Ishikawa (cell line): ENCODE measurements around the gene PRR13.

Experiments
- CEBPB ChIP-seq: IDR thresholded peaks from 2 replicates; pipeline ENCODE4 v1.6.1; 2012
- CREB1 ChIP-seq: IDR thresholded peaks from 2 replicates; pipeline ENCODE4 v1.6.1; 2012; ENCODE audit warnings: low read depth
- EGR1 ChIP-seq: IDR thresholded peaks from 2 replicates; pipeline ENCODE4 v1.6.1; 2012
- EP300 ChIP-seq: IDR thresholded peaks from 2 replicates; pipeline ENCODE4 v1.6.1; 2012; ENCODE audit warnings: borderline replicate concordance
- FOXM1 ChIP-seq: IDR thresholded peaks from 2 replicates; pipeline ENCODE4 v1.6.1; 2012; ENCODE audit warnings: low read depth, borderline replicate concordance
- NFIC ChIP-seq: IDR thresholded peaks from 2 replicates; pipeline ENCODE4 v1.6.1; 2012
- RAD21 ChIP-seq: IDR thresholded peaks from 2 replicates; pipeline ENCODE4 v1.6.1; 2012; ENCODE audit warnings: low read depth
- TAF1 ChIP-seq: IDR thresholded peaks from 2 replicates; pipeline ENCODE4 v1.6.1; 2012; ENCODE audit warnings: low read depth, mild to moderate bottlenecking
- TEAD4 ChIP-seq: IDR thresholded peaks from 2 replicates; pipeline ENCODE4 v1.6.1; 2012
- YY1 ChIP-seq: IDR thresholded peaks from 2 replicates; pipeline ENCODE4 v1.6.1; 2012; ENCODE audit warnings: low read depth
- TF ChIP-seq, protein P1 (sequence below): IDR thresholded peaks from 2 replicates; pipeline ENCODE4 v1.6.1; 2012
- TF ChIP-seq, protein P2 (sequence below): IDR thresholded peaks from 2 replicates; pipeline ENCODE4 v1.6.1; 2012; ENCODE audit warnings: low read depth, mild to moderate bottlenecking
- TF ChIP-seq, protein P3 (sequence below): IDR thresholded peaks from 2 replicates; pipeline ENCODE4 v1.6.1; 2012

PRR13 gene

DNA sequence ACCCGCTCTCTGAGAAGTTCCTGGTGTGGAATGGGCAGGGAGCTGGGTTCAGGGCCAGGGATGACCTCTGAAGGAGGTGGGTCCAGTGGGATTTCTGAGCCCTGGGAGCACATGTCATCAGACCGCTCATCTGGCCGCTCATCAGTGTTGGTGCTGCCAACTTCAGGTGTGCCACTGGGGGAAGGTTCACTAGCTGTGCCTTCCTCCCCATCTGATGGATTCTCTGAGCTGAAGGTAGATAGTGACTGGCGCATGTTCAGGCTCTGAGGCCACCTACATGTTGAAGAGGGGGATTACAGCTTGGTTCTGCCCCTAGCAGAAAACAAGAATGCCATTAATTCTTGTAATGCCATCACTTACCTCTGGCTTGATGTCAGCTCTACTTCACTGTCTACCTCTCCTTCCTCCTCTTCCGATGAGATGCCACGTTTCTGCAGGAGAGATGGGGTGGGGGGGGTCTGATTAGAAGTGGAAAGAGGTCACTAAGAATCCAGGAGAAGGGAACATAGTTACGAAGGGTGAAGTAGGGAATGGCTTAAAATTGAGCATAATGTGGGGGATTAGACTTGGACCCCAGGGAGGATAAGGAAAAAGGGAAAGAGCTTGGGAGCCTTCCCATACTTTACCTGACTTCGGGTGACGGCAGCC, 40.5 kb downstream of the PRR13 start:
- TF ChIP-seq CEBPB (no peak), TAF1 (no peak), CREB1 (no peak), EP300 (no peak), YY1 (no peak), FOXM1 (no peak)
- TF ChIP-seq, protein P1, sequence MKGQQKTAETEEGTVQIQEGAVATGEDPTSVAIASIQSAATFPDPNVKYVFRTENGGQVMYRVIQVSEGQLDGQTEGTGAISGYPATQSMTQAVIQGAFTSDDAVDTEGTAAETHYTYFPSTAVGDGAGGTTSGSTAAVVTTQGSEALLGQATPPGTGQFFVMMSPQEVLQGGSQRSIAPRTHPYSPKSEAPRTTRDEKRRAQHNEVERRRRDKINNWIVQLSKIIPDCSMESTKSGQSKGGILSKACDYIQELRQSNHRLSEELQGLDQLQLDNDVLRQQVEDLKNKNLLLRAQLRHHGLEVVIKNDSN: no peak
- TF ChIP-seq, protein P2, sequence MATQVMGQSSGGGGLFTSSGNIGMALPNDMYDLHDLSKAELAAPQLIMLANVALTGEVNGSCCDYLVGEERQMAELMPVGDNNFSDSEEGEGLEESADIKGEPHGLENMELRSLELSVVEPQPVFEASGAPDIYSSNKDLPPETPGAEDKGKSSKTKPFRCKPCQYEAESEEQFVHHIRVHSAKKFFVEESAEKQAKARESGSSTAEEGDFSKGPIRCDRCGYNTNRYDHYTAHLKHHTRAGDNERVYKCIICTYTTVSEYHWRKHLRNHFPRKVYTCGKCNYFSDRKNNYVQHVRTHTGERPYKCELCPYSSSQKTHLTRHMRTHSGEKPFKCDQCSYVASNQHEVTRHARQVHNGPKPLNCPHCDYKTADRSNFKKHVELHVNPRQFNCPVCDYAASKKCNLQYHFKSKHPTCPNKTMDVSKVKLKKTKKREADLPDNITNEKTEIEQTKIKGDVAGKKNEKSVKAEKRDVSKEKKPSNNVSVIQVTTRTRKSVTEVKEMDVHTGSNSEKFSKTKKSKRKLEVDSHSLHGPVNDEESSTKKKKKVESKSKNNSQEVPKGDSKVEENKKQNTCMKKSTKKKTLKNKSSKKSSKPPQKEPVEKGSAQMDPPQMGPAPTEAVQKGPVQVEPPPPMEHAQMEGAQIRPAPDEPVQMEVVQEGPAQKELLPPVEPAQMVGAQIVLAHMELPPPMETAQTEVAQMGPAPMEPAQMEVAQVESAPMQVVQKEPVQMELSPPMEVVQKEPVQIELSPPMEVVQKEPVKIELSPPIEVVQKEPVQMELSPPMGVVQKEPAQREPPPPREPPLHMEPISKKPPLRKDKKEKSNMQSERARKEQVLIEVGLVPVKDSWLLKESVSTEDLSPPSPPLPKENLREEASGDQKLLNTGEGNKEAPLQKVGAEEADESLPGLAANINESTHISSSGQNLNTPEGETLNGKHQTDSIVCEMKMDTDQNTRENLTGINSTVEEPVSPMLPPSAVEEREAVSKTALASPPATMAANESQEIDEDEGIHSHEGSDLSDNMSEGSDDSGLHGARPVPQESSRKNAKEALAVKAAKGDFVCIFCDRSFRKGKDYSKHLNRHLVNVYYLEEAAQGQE: no peak

DNA sequence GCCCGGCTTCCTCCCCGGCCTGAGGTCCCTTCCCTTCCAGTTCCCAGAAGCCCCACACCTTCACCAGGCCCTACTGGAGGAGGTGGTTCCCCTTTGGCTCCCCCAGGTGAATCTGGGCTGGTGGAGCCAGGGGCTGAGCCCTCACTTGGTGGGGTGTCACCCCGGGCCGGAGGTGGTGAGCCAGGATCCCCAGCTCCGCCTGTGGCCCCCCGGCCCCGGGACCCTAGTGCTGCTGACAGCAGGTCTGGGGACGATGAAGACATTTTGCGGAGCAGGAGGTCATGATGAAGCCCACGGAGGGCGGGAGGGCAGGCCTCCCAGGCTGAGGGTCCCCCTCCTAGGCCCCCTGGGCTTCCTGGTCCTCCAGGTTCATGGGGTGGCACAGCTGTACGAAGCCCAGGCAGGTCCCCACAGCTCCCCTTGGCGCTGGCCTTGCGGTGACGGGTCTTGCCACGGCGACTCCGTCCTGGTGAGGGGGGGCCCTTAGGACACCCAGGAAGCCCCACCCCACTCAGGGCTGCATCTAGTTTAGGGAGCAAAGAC, 41.2 kb downstream of the PRR13 start:
- TF ChIP-seq CREB1: no peak
- TF ChIP-seq EGR1: no peak
- TF ChIP-seq, protein P1: no peak
- TF ChIP-seq, protein P2: no peak
- TF ChIP-seq TEAD4: no peak
- no peak for TF ChIP-seq CEBPB

DNA sequence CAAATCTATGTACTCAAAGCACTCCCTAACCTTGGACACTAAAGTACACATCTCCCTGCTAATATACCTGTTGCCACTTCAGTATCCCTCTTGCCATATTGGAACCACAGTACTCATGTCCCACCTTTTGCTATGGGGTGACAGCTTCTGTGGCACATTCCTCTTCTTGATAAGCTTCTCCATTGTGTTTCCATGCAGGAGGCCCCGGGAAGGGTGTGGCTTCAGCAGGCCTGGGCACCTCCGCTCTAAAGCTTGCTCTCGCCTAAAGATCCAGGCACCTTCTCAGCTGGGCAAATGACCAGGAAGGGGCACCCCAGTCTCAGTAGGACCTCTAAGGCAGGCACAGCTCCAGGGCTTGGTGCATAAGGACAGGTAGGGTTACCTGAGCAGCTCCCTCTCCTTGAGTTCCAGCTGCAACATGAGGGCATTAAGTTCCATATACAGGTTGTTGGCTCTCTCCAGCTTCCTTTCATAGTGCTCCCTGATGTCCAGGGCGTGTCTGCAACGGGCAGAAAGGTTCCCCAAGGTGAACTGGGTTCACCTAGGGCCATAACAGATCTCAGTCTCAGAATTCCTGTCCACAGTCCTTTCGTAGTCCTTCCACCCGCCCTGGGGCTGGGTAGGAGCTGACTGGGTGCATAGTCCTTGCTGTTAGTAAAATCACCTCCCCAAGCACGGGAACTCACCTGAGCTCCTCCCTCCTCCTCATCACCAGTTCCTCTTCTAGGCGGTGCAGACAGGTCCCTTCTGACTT, 41.9 kb downstream of the PRR13 start:
- TF ChIP-seq, protein P3, sequence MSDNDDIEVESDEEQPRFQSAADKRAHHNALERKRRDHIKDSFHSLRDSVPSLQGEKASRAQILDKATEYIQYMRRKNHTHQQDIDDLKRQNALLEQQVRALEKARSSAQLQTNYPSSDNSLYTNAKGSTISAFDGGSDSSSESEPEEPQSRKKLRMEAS: no peak
- TF ChIP-seq EP300: no peak; the same call in 1 of the 2 replicates

DNA sequence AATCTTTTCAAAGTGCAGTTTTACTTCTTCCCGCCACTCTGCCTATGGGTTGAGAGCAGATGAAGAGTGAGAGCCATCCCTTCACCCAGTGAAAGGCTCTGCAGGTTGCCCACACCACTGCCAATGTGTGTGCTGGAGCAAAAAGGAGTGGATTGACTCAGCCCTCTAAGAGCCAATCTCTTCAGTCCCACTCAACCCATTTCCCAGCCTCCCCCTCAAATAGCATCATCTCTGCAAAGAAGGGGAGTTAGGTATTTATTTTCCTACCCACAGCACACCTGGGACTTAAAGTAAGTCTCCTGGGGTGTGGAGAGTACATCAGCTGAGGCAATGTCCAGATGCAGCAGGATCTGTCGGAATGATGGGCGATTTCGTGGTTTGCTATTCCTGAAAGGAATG, 42.4 kb downstream of the PRR13 start:
- TF ChIP-seq, protein P3: 0 out of 2 replicates have a peak, but pooled peaks have one; percentile 13
- TF ChIP-seq, protein P2: no peak

DNA sequence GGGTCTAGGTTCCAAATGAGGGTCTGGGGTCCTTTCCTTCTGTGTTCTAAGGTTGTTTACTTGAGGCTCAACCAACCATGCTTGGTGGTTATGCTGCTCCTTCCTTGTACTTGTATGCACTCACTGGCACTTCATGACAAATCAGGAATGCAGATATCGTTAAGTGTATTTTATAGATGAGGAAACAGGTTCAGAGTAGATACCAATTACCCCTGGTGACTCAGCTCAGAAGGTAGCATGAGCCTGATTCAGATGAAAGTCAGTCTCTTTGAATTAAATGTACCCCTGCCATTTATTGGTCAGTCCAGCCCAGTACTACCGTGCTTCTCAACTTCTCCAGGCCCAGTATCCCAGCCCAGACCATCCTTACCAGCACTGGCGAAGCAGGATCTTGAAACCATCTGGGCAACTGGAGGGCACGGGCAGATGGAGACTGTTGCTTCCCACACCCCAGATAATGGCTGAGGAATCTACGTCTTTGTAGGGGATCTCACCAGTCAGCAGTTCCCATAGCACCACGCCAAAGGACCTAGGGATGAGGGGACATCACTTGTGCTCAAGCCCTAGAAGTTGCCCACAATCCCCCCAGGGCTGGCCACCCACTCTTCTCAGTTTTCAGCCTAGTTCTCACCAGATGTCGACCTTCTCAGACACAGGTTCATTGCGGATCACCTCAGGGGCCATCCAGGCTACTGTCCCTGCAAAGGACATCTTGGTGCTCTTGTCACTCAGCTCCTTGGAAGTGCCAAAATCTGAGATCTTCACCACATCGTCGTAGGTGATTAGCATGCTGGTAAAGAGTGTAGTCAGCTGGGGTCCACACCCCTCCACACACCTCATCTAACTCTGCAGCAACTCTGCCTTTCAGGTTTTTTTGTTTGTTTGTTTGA, 43.4 kb downstream of the PRR13 start:
- TF ChIP-seq RAD21 (no peak), CEBPB (no peak), NFIC (no peak), EP300 (no peak; the same call in 1 of the 2 replicates)
